Calu3 (cell line): Measurements from ENCODE around the gene BABAM1. TPM values are rescaled to one million over a fixed set of nuclear protein-coding genes. Genes with fewer than 3 reads are reported as not detected.

ENCODE experiments used
- BruUV-seq: library from RNA; stranded (reverse); fragments of 400-500 nt; replicated peaks from 2 replicates; lab custom pipeline; 2021; lab: Mats Ljungman, UMichigan
- CTCF ChIA-PET: fragments of 300-600 bp; sonication (Branson Sonifier 250); formaldehyde crosslinking; loops from one replicate; lab custom pipeline; 2022; ENCODE audit warnings: antibody characterized with exemption; lab: Charles Lee
- DNase-seq: peaks from one replicate; pipeline ENCODE4 v3.0.0; 2022
- H3K27ac Mint-ChIP-seq: one replicate; pipeline ENCODE4 v1.8.0; 2022; ENCODE audit warnings: mixed read lengths; ENCODE audit not compliant: unreplicated experiment
- H3K27me3 Mint-ChIP-seq: one replicate; pipeline ENCODE4 v1.8.0; 2022; ENCODE audit warnings: mixed read lengths; ENCODE audit not compliant: unreplicated experiment
- H3K36me3 Mint-ChIP-seq: one replicate; pipeline ENCODE4 v1.8.0; 2022; ENCODE audit warnings: mild to moderate bottlenecking, moderate library complexity, mixed read lengths; ENCODE audit not compliant: insufficient read depth, unreplicated experiment
- H3K4me1 Mint-ChIP-seq: one replicate; pipeline ENCODE4 v1.8.0; 2022; ENCODE audit warnings: mild to moderate bottlenecking, low read depth, mixed read lengths; ENCODE audit not compliant: unreplicated experiment
- H3K4me3 Mint-ChIP-seq: one replicate; pipeline ENCODE4 v1.8.0; 2022; ENCODE audit warnings: mild to moderate bottlenecking, low read depth, moderate library complexity, mixed read lengths; ENCODE audit not compliant: unreplicated experiment
- H3K9me3 Mint-ChIP-seq: one replicate; pipeline ENCODE4 v1.8.0; 2022; ENCODE audit warnings: low read depth, mixed read lengths; ENCODE audit not compliant: unreplicated experiment
- CTCF ChIP-seq: fragments of 200-600 bp; IDR thresholded peaks from one replicate; pipeline ENCODE4 v1.8.0; 2022; ENCODE audit warnings: antibody characterized with exemption; ENCODE audit not compliant: unreplicated experiment
- intact Hi-C: fragments of 100-400 bp; cut with micrococcal nuclease; formaldehyde crosslinking; loops from one replicate; pipeline ENCODE4 v1.10.0; 2022; ENCODE audit not compliant: unreplicated experiment
- total RNA-seq: library from RNA; stranded (reverse); gene quantifications from 2 replicates; pipeline ENCODE4 v1.2.3, GENCODE V29; 2022

Gene BABAM1
- total RNA-seq, 1 experiment from 2014 or later, result 75.2 TPM

- no peaks in the 10 kb centered on the region for H3K27me3 Mint-ChIP-seq
- peak within 1 kb of the TSS; percentile 89 for H3K27ac Mint-ChIP-seq
- intact Hi-C loops, result no loop called here
- BruUV-seq, result no TSS peak
- H3K36me3 Mint-ChIP-seq, result peaks cover 34% of the 10 kb centered on the region
- peak within 1 kb of the TSS; percentile 91 for H3K4me3 Mint-ChIP-seq
- TF ChIP-seq CTCF, result no peak
- CTCF ChIA-PET, result interaction anchor here (0.6 to 1.4 kb wide), 2 partner anchors 11 to 1800 kb away, joined by 4 to 5 read pairs; partner anchors contain the start of gene USE1
- peak; percentile 92 for DNase-seq
- H3K4me1 Mint-ChIP-seq, result no peaks in the 10 kb centered on the region
- no peaks in the 10 kb centered on the region for H3K9me3 Mint-ChIP-seq
Measured at GRCh38 chr19:17226002-17226933, 41.0 kb upstream of the BABAM1 start, which contains the start of gene OCEL1. Gene OCEL1 (plus strand): TSS chr19:17226226. CDS start chr19:17226248, 22 bp downstream.

- intact Hi-C loops, result no loop called here
- H3K4me3 Mint-ChIP-seq, result no peak overlapping the region
- H3K27me3 Mint-ChIP-seq, result no peaks in the 10 kb centered on the region
- peaks cover 45% of the 10 kb centered on the region for H3K36me3 Mint-ChIP-seq
- no TSS peak for BruUV-seq
- H3K9me3 Mint-ChIP-seq, result no peaks in the 10 kb centered on the region
- no peaks in the 10 kb centered on the region for H3K4me1 Mint-ChIP-seq
- H3K27ac Mint-ChIP-seq, result no peak overlapping the region
- no peak for TF ChIP-seq CTCF
- no peak for DNase-seq
- CTCF ChIA-PET, result interaction anchor here (0.6 to 0.7 kb wide), 2 partner anchors 128 to 230 kb away, joined by 3 read pairs; no protein-coding TSS in a partner anchor
Measured at GRCh38 chr19:17227798-17228367, 39.4 kb upstream of the BABAM1 start.

- no TSS peak for BruUV-seq
- CTCF ChIA-PET, result no interaction called here
- no peak for TF ChIP-seq CTCF
- no peaks in the 10 kb centered on the region for H3K27me3 Mint-ChIP-seq
- H3K4me1 Mint-ChIP-seq, result no peaks in the 10 kb centered on the region
- H3K27ac Mint-ChIP-seq, result no peak overlapping the region
- no peak for DNase-seq
- H3K4me3 Mint-ChIP-seq, result no peak overlapping the region
- peaks cover 54% of the 10 kb centered on the region for H3K36me3 Mint-ChIP-seq
- no peaks in the 10 kb centered on the region for H3K9me3 Mint-ChIP-seq
- intact Hi-C loops, result no loop called here
Measured at GRCh38 chr19:17229890-17230289, 37.4 kb upstream of the BABAM1 start.

- CTCF ChIA-PET, result no interaction called here
- intact Hi-C loops, result no loop called here
- H3K27ac Mint-ChIP-seq, result no peak overlapping the region
Measured at GRCh38 chr19:17232258-17232657, 35.0 kb upstream of the BABAM1 start.

More at GRCh38 chr19:17232258-17232657, 35.0 kb upstream of the BABAM1 start:
- Mint-ChIP-seq H3K4me3 (no peak overlapping the region), H3K9me3 (no peaks in the 10 kb centered on the region), H3K36me3 (peaks cover 44% of the 10 kb centered on the region), H3K27me3 (no peaks in the 10 kb centered on the region), H3K4me1 (no peaks in the 10 kb centered on the region)
- no peak for TF ChIP-seq CTCF
- no TSS peak for BruUV-seq
- DNase-seq, result no peak
